Kidney tubule cell (primary cell): Measurements from ENCODE around the gene MPPED2.
"Not testable (repeated sequence)": the region's sequence is repeated elsewhere in the genome, so short reads cannot be mapped to it uniquely, and the experiment has no call there.

ENCODE experiments used
- DNase-seq: peaks from one replicate; pipeline ENCODE4 v3.0.0-alpha.2; 2018; ENCODE audit warnings: low spot score

MPPED2 gene

GRCh38 chr11:30579415-30580175 lies 6.6 kb downstream of the MPPED2 start:
- DNase-seq = no peak

- DNase-seq = no peak
Measured at GRCh38 chr11:30578406-30578805, 7.7 kb downstream of the MPPED2 start.

- no peak for DNase-seq
Measured at GRCh38 chr11:30573951-30574350, 12.2 kb downstream of the MPPED2 start.

- no peak for DNase-seq
Measured at GRCh38 chr11:30568931-30569330, 17.2 kb downstream of the MPPED2 start.

- no peak for DNase-seq
Measured at GRCh38 chr11:30567644-30568043, 18.5 kb downstream of the MPPED2 start.

- no peak for DNase-seq
Measured at GRCh38 chr11:30567120-30567519, 19.0 kb downstream of the MPPED2 start.

GRCh38 chr11:30566482-30566881 lies 19.7 kb downstream of the MPPED2 start:
- DNase-seq = no peak

- no peak for DNase-seq
Measured at GRCh38 chr11:30565027-30565426, 21.1 kb downstream of the MPPED2 start.

- DNase-seq = no peak
Measured at GRCh38 chr11:30561691-30562415, 24.3 kb downstream of the MPPED2 start.

- no peak for DNase-seq
Measured at GRCh38 chr11:30560206-30561106, 25.7 kb downstream of the MPPED2 start.

GRCh38 chr11:30559004-30559403 lies 27.1 kb downstream of the MPPED2 start:
- DNase-seq = no peak

GRCh38 chr11:30554587-30554986 lies 31.6 kb downstream of the MPPED2 start:
- DNase-seq = not testable (repeated sequence)

- no peak for DNase-seq
Measured at GRCh38 chr11:30553521-30554110, 32.5 kb downstream of the MPPED2 start.

GRCh38 chr11:30552839-30553238 lies 33.3 kb downstream of the MPPED2 start:
- DNase-seq = no peak

- DNase-seq = no peak
Measured at GRCh38 chr11:30550022-30550542, 36.1 kb downstream of the MPPED2 start.

- DNase-seq = no peak
Measured at GRCh38 chr11:30549565-30549964, 36.6 kb downstream of the MPPED2 start.

- DNase-seq = no peak
Measured at GRCh38 chr11:30546334-30546733, 39.8 kb downstream of the MPPED2 start.

GRCh38 chr11:30545507-30545906 lies 40.6 kb downstream of the MPPED2 start:
- DNase-seq = no peak

GRCh38 chr11:30543066-30543465 lies 43.1 kb downstream of the MPPED2 start:
- no peak for DNase-seq

- DNase-seq = no peak
Measured at GRCh38 chr11:30540781-30541180, 45.4 kb downstream of the MPPED2 start.

- DNase-seq = no peak
Measured at GRCh38 chr11:30538251-30538650, 47.9 kb downstream of the MPPED2 start.

- DNase-seq = no peak
Measured at GRCh38 chr11:30535818-30536217, 50.3 kb downstream of the MPPED2 start.
